Neuronal stem cell (in vitro differentiated cells): Measurements from ENCODE around the gene SUGCT.

Experiments
- DNase-seq: peaks from one replicate; pipeline ENCODE4 v3.0.0-alpha.2; 2013; ENCODE audit warnings: low spot score
- H2AFZ ChIP-seq: one replicate; pipeline ENCODE4 v1.6.1; 2013; ENCODE audit warnings: mild to moderate bottlenecking, low read length, inconsistent platforms
- H2AK5ac ChIP-seq: 2 replicates; pipeline ENCODE4 v1.6.1; 2013; ENCODE audit warnings: low read depth, mild to moderate bottlenecking, inconsistent platforms, low read length, moderate library complexity, mixed read lengths
- H2BK120ac ChIP-seq: 2 replicates; pipeline ENCODE4 v1.6.1; 2013; ENCODE audit warnings: low read depth, mild to moderate bottlenecking, inconsistent platforms, low read length, moderate library complexity, mixed read lengths
- H2BK12ac ChIP-seq: one replicate; pipeline ENCODE4 v1.6.1; 2013; ENCODE audit warnings: low read length, inconsistent platforms
- H2BK15ac ChIP-seq: 2 replicates; pipeline ENCODE4 v1.6.1; 2013; ENCODE audit warnings: mild to moderate bottlenecking, low read length, inconsistent platforms, mixed read lengths
- H2BK5ac ChIP-seq: one replicate; pipeline ENCODE4 v1.6.1; 2013; ENCODE audit warnings: inconsistent platforms, mild to moderate bottlenecking, low read length, moderate library complexity
- H3K14ac ChIP-seq: one replicate; pipeline ENCODE4 v1.6.1; 2013; ENCODE audit warnings: low read length, inconsistent platforms
- H3K18ac ChIP-seq: 2 replicates; pipeline ENCODE4 v1.6.1; 2013; ENCODE audit warnings: low read length, inconsistent platforms
- H3K23ac ChIP-seq: 2 replicates; pipeline ENCODE4 v1.6.1; 2013; ENCODE audit warnings: low read depth, mild to moderate bottlenecking, mixed read lengths, low read length, inconsistent platforms; ENCODE audit not compliant: poor library complexity
- H3K27ac ChIP-seq: replicated peaks from 3 replicates; pipeline ENCODE4 v1.5.1; 2013; ENCODE audit warnings: low read length, inconsistent platforms
- H3K27me3 ChIP-seq, 3 experiments: 2 replicates each; pipeline ENCODE4 v1.6.1; 2013; ENCODE audit warnings: low read length in 3 of 3, mild to moderate bottlenecking in 2 of 3, inconsistent platforms in 1 of 3, low read depth in 1 of 3, mixed read lengths in 1 of 3, moderate library complexity in 1 of 3; ENCODE audit not compliant: control insufficient read depth in 3 of 3, insufficient read depth in 3 of 3
- H3K36me3 ChIP-seq, 2 donors: replicated peaks in 1 of 2; 2 replicates each; pipeline ENCODE4 v1.6.1; 2013; ENCODE audit warnings: low read length in 2 of 2; ENCODE audit not compliant: control insufficient read depth in 2 of 2, insufficient read depth in 2 of 2
- H3K4ac ChIP-seq: 2 replicates; pipeline ENCODE4 v1.6.1; 2013; ENCODE audit warnings: inconsistent platforms, mild to moderate bottlenecking, low read length, moderate library complexity
- H3K4me1 ChIP-seq, 2 donors: 1 replicate in 1 of 2; 2 replicates in 1 of 2; pipeline ENCODE4 v1.6.1; 2013; ENCODE audit warnings: low read length in 2 of 2, low read depth in 1 of 2; ENCODE audit not compliant: control insufficient read depth in 2 of 2, insufficient read depth in 1 of 2
- H3K4me2 ChIP-seq: one replicate; pipeline ENCODE4 v1.6.1; 2013; ENCODE audit warnings: mild to moderate bottlenecking, low read length, inconsistent platforms; ENCODE audit not compliant: insufficient read depth, poor library complexity, severe bottlenecking
- H3K4me3 ChIP-seq, 2 donors: 2 replicates each; pipeline ENCODE4 v1.5.1; 2013; ENCODE audit warnings: low read length in 2 of 2, mild to moderate bottlenecking in 2 of 2, inconsistent platforms in 1 of 2, moderate library complexity in 1 of 2
- H3K79me1 ChIP-seq: one replicate; pipeline ENCODE4 v1.6.1; 2013; ENCODE audit warnings: low read depth, mild to moderate bottlenecking, inconsistent platforms, low read length, moderate library complexity
- H3K9ac ChIP-seq: one replicate; pipeline ENCODE4 v1.6.1; 2013; ENCODE audit warnings: mild to moderate bottlenecking, low read depth, low read length, inconsistent platforms; ENCODE audit not compliant: poor library complexity
- H3K9me3 ChIP-seq, 2 donors: replicated peaks in 1 of 2; 2 replicates each; pipeline versions ENCODE3 to v1.6.1; 2013; ENCODE audit warnings: low read length in 2 of 2, mild to moderate bottlenecking in 2 of 2, inconsistent platforms in 1 of 2, low read depth in 1 of 2, mixed read lengths in 1 of 2, moderate library complexity in 1 of 2; ENCODE audit not compliant: control insufficient read depth in 2 of 2, insufficient read depth in 1 of 2
- H4K8ac ChIP-seq: one replicate; pipeline ENCODE4 v1.6.1; 2013; ENCODE audit warnings: low read depth, mild to moderate bottlenecking, inconsistent platforms, low read length, moderate library complexity
- H4K91ac ChIP-seq: one replicate; pipeline ENCODE4 v1.6.1; 2013; ENCODE audit warnings: low read length, low read depth, mild to moderate bottlenecking, inconsistent platforms; ENCODE audit not compliant: poor library complexity
- WGBS, 2 donors: extraction: QIAGEN DNeasy Blood & Tissue Kit; methylation state at CpG; one replicate each; pipeline ENCODE4 v1.1.7; 2013; ENCODE audit warnings: missing lambda C conversion rate in 2 of 2, mixed read lengths in 1 of 2; ENCODE audit not compliant: insufficient read length in 2 of 2, insufficient replicate concordance in 1 of 2; ENCODE audit errors: extremely low coverage in 2 of 2; 5-methylcytosine and 5-hydroxymethylcytosine counted together

The SUGCT gene

DNA sequence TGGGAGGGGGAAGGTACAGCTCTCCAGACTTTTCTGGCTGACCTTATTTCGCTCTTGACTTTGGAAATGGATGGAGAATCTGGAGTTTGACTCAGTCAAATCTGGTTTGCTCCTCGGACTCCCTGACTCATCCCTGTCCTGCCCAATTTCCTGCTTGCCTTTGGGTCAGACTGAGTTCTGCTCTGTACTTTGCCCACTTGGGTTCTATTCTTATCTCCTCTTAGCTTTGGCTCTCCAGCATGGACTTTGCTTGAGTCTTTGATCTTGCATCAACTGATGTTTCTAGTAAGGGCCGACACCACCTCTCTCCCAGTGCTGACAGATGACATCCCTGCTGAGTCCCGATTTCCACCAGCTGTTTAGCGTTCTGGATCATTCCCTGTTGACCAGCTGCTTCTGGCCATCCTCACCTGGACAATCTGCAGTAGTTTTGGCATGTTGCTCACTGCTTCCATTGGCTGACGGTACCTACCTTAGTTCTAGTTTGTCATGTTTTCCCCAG, 335.3 kb downstream of the SUGCT start:
- Histone ChIP-seq H3K9ac (no peak overlapping the region), H3K4me3 (peak overlapping the region in 1 of 2 donors; percentile 56), H3K4me2 (no peak overlapping the region), H2BK15ac (no peak overlapping the region), H2AFZ (no peak overlapping the region), H2BK5ac (no peak overlapping the region), H4K91ac (no peak overlapping the region), H3K27me3 (no peaks in the 10 kb centered on the region), H3K23ac (no peak overlapping the region), H2BK120ac (no peak overlapping the region), H3K27ac (no peak overlapping the region), H2BK12ac (no peak overlapping the region), H3K36me3 (no peaks in the 10 kb centered on the region), H3K79me1 (no peaks in the 10 kb centered on the region), H3K18ac (no peak overlapping the region), H3K4me1 (no peaks in the 10 kb centered on the region), H4K8ac (no peak overlapping the region), H3K14ac (no peak overlapping the region), H3K4ac (no peak overlapping the region), H3K9me3 (no peaks in the 10 kb centered on the region), H2AK5ac (no peak overlapping the region)
- no peak for DNase-seq
- WGBS, 2 donors = no CpG with 5 or more reads among the region's 6 CpGs

- Histone ChIP-seq H3K27me3 (no peaks in the 10 kb centered on the region), H3K36me3 (no peaks in the 10 kb centered on the region), H4K8ac (no peak overlapping the region), H3K14ac (no peak overlapping the region), H2BK12ac (no peak overlapping the region), H2AFZ (no peak overlapping the region), H3K4ac (no peak overlapping the region), H3K4me3 (no peak overlapping the region), H2BK120ac (no peak overlapping the region), H3K9me3 (no peaks in the 10 kb centered on the region), H3K4me1 (no peaks in the 10 kb centered on the region), H4K91ac (no peak overlapping the region), H3K79me1 (no peaks in the 10 kb centered on the region), H2AK5ac (no peak overlapping the region), H3K18ac (no peak overlapping the region), H2BK5ac (no peak overlapping the region), H3K27ac (no peak overlapping the region), H3K4me2 (no peak overlapping the region), H3K9ac (no peak overlapping the region), H3K23ac (no peak overlapping the region), H2BK15ac (no peak overlapping the region)
- no peak for DNase-seq
- no CpG with 5 or more reads among the region's 1 CpG for WGBS, 2 donors
Observed at GRCh38 chr7:40470817-40471216, 336.0 kb downstream of the SUGCT start.

DNA sequence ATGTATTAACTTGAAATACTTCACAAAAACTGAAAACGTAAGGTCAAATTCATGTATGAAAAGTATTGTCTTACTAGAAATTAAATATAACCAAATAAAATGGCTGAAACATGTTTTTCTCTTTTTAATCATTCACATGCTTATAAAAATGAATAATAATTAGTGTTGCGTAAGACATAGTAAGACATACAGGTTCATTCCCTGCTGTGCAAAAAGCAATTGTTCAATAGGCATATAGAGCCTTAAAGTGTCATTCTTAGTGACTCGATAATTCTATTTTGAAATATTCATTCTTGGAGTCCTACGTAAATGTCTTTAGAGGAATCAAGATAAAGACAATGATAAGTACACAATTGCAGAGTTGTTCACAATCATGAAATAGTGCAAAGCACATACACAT, 337.1 kb downstream of the SUGCT start:
- no peaks in the 10 kb centered on the region for H3K9me3 ChIP-seq
- H3K14ac ChIP-seq = no peak overlapping the region
- no peak overlapping the region for H2BK12ac ChIP-seq
- no peaks in the 10 kb centered on the region for H3K79me1 ChIP-seq
- H3K27ac ChIP-seq = no peak overlapping the region
- H2BK120ac ChIP-seq = no peak overlapping the region
- no peak overlapping the region for H4K8ac ChIP-seq
- H3K36me3 ChIP-seq = no peaks in the 10 kb centered on the region
- no peaks in the 10 kb centered on the region for H3K4me1 ChIP-seq
- H3K4ac ChIP-seq = no peak overlapping the region
- H3K4me3 ChIP-seq = no peak overlapping the region
- no peak overlapping the region for H2BK15ac ChIP-seq
- no peaks in the 10 kb centered on the region for H3K27me3 ChIP-seq
- H3K9ac ChIP-seq = no peak overlapping the region
- H2AFZ ChIP-seq = no peak overlapping the region
- no peak overlapping the region for H3K23ac ChIP-seq
- no peak overlapping the region for H2AK5ac ChIP-seq
- H2BK5ac ChIP-seq = no peak overlapping the region
- DNase-seq = no peak
- H4K91ac ChIP-seq = no peak overlapping the region
- no peak overlapping the region for H3K18ac ChIP-seq
- H3K4me2 ChIP-seq = no peak overlapping the region
- WGBS, 2 donors = no CpG with 5 or more reads among the region's 4 CpGs

- H3K4me2 ChIP-seq = no peak overlapping the region
- no peak overlapping the region for H3K27ac ChIP-seq
- H4K91ac ChIP-seq = no peak overlapping the region
- H3K18ac ChIP-seq = no peak overlapping the region
- no peak overlapping the region for H4K8ac ChIP-seq
- no peak overlapping the region for H2AFZ ChIP-seq
- H3K4me1 ChIP-seq = no peaks in the 10 kb centered on the region
- no peak overlapping the region for H2BK120ac ChIP-seq
- H3K4ac ChIP-seq = no peak overlapping the region
- no peak overlapping the region for H2BK15ac ChIP-seq
- H2BK5ac ChIP-seq = no peak overlapping the region
- no peak overlapping the region for H2AK5ac ChIP-seq
- WGBS, 2 donors = no CpG with 5 or more reads among the region's 8 CpGs
- no peak overlapping the region for H3K9ac ChIP-seq
- H2BK12ac ChIP-seq = no peak overlapping the region
- no peak overlapping the region for H3K23ac ChIP-seq
- no peaks in the 10 kb centered on the region for H3K27me3 ChIP-seq
- no peak overlapping the region for H3K4me3 ChIP-seq
- H3K14ac ChIP-seq = no peak overlapping the region
- H3K36me3 ChIP-seq = no peaks in the 10 kb centered on the region
- no peaks in the 10 kb centered on the region for H3K79me1 ChIP-seq
- no peaks in the 10 kb centered on the region for H3K9me3 ChIP-seq
- DNase-seq = no peak
Observed at GRCh38 chr7:40474790-40475680, 340.2 kb downstream of the SUGCT start.
